ENCODE data around the gene PLXNA4.
A peak's percentile ranks its signal among the peaks of the same experiment; 100 is the strongest.

Gene PLXNA4

DNA sequence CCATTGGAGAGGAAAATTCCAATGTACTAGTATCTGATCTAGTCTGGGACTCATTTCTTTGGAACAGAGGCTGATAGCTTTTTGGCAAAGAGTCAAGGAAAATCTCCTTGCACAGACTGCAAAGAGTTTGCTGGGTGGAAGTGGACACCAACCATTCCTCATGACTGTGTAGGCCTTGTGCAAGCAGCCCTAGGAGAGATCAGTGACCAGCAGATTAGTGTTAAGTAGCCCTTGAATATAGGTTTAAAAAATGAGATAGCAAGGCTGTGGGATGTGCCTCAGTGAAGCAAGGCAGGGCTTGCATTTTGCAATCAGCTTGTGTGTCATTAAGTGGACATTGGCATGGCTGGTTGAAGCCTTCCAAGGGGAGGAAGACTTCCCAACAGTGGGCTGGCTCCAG, 341.6 kb downstream of the PLXNA4 start:
- H3K9ac ChIP-seq (ENCODE audit: low read length): no peak overlapping the region
- H2BK12ac ChIP-seq (ENCODE audit: low read length): no peak overlapping the region
- H3K9me3 ChIP-seq (ENCODE audit: insufficient read depth, low read depth, low read length): no peaks in the 10 kb centered on the region
- H4K91ac ChIP-seq (ENCODE audit: low read depth, low read length): no peak overlapping the region
- H3K27ac ChIP-seq (ENCODE audit: low read depth, low read length): no peak overlapping the region
- no peak overlapping the region for H3K4me2 ChIP-seq (ENCODE audit: low read length)
- H3K18ac ChIP-seq (ENCODE audit: low read length): no peak overlapping the region
- H3K23ac ChIP-seq (ENCODE audit: low read length): no peak overlapping the region
- H3K79me2 ChIP-seq (ENCODE audit: control insufficient read depth, insufficient read depth, low read length, poor library complexity): no peaks in the 10 kb centered on the region
- no peaks in the 10 kb centered on the region for H3K79me1 ChIP-seq (ENCODE audit: low read length)
- no peak overlapping the region for H2AK5ac ChIP-seq (ENCODE audit: low read length)
- no peak overlapping the region for H3K4me3 ChIP-seq (ENCODE audit: low read depth, low read length)
- no peak overlapping the region for H4K12ac ChIP-seq (ENCODE audit: low read depth, low read length)
- DNase-seq: peak; percentile 66 to 71
- H2BK120ac ChIP-seq (ENCODE audit: insufficient read depth, low read length, poor library complexity): no peak overlapping the region
- H2AFZ ChIP-seq (ENCODE audit: insufficient read depth, low read length, poor library complexity): no peak overlapping the region
- no peak overlapping the region for H3K4ac ChIP-seq (ENCODE audit: low read depth, low read length)
- no peaks in the 10 kb centered on the region for H3K27me3 ChIP-seq (ENCODE audit: insufficient read depth, low read length)
- no peak overlapping the region for H3K14ac ChIP-seq (ENCODE audit: low read length)
- H4K8ac ChIP-seq (ENCODE audit: low read depth, low read length): no peak overlapping the region
- no peak overlapping the region for H2BK5ac ChIP-seq (ENCODE audit: low read depth, low read length, poor library complexity)
- peaks cover 3 to 5% of the 10 kb centered on the region in 2 experiments for H3K4me1 ChIP-seq (ENCODE audit: control insufficient read depth in 1 of 2, insufficient read depth in 2 of 2, low read length in 2 of 2)
- H3K36me3 ChIP-seq (ENCODE audit: control insufficient read depth in 1 of 2, insufficient read depth in 2 of 2, low read length in 2 of 2): no peaks in the 10 kb centered on the region

DNA sequence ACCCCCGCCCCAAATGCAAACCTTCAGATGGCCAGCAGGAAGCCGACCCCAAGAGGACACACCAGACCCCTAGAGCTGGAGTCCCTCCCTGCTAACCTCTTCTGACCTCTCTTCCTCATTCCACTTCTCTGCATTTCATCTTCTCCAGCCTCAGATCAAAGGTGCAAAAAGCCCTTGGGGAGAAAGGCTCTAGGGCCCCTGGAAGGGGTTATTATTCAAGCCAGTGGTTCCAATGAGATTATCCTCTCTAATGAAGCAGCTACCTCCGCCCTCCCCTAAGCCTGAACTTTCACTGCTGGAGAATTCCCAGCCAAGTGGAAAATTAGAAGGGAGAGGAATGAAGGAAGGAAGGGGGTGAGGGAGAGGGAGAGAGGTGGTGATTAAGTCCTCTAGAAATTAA, 343.9 kb downstream of the PLXNA4 start:
- Histone ChIP-seq H3K9ac (ENCODE audit: low read length) (no peak overlapping the region), H3K9me3 (ENCODE audit: insufficient read depth, low read depth, low read length) (no peaks in the 10 kb centered on the region), H3K18ac (ENCODE audit: low read length) (no peak overlapping the region), H3K4me1 (ENCODE audit: control insufficient read depth in 1 of 2, insufficient read depth in 2 of 2, low read length in 2 of 2) (peaks cover 3 to 5% of the 10 kb centered on the region in 2 experiments), H4K8ac (ENCODE audit: low read depth, low read length) (no peak overlapping the region), H2AK5ac (ENCODE audit: low read length) (no peak overlapping the region), H3K79me1 (ENCODE audit: low read length) (no peaks in the 10 kb centered on the region), H3K4ac (ENCODE audit: low read depth, low read length) (no peak overlapping the region), H3K36me3 (ENCODE audit: control insufficient read depth in 1 of 2, insufficient read depth in 2 of 2, low read length in 2 of 2) (no peaks in the 10 kb centered on the region), H3K27me3 (ENCODE audit: insufficient read depth, low read length) (no peaks in the 10 kb centered on the region), H2AFZ (ENCODE audit: insufficient read depth, low read length, poor library complexity) (no peak overlapping the region), H2BK120ac (ENCODE audit: insufficient read depth, low read length, poor library complexity) (no peak overlapping the region), H3K27ac (ENCODE audit: low read depth, low read length) (no peak overlapping the region), H2BK12ac (ENCODE audit: low read length) (no peak overlapping the region), H2BK5ac (ENCODE audit: low read depth, low read length, poor library complexity) (no peak overlapping the region), H3K23ac (ENCODE audit: low read length) (no peak overlapping the region), H3K79me2 (ENCODE audit: control insufficient read depth, insufficient read depth, low read length, poor library complexity) (no peaks in the 10 kb centered on the region), H3K4me2 (ENCODE audit: low read length) (no peak overlapping the region), H4K12ac (ENCODE audit: low read depth, low read length) (no peak overlapping the region), H4K91ac (ENCODE audit: low read depth, low read length) (no peak overlapping the region), H3K4me3 (ENCODE audit: low read depth, low read length) (no peak overlapping the region), H3K14ac (ENCODE audit: low read length) (no peak overlapping the region)
- WGBS (ENCODE audit: extremely low coverage, insufficient coverage, insufficient read length): no CpG with 5 or more reads among the region's 3 CpGs
- no peak for DNase-seq

DNA sequence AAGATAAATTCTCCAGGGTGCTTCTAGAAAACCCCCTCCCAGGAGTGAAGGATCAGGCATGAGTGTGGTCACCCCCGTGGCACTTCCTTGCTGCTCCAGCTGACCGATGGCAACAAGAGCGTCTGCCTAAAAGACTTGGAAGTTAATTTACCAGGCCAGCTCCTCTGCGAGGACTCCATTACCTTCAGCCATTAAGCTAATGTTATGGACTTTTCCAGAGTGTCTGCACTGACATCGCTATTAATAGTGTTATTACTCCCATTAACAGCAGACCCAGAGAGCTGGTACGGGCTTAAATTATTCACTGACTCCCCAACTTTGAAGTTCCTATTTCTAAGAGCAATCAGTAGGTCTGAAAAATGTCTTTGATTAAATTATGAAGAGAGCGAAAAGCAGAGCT, 345.8 kb downstream of the PLXNA4 start:
- H2BK5ac ChIP-seq (ENCODE audit: low read depth, low read length, poor library complexity): no peak overlapping the region
- H3K27ac ChIP-seq (ENCODE audit: low read depth, low read length): no peak overlapping the region
- H4K12ac ChIP-seq (ENCODE audit: low read depth, low read length): no peak overlapping the region
- no peaks in the 10 kb centered on the region for H3K79me1 ChIP-seq (ENCODE audit: low read length)
- no peaks in the 10 kb centered on the region for H3K9me3 ChIP-seq (ENCODE audit: insufficient read depth, low read depth, low read length)
- H3K23ac ChIP-seq (ENCODE audit: low read length): no peak overlapping the region
- DNase-seq: no peak
- H3K14ac ChIP-seq (ENCODE audit: low read length): no peak overlapping the region
- no peaks in the 10 kb centered on the region for H3K36me3 ChIP-seq (ENCODE audit: control insufficient read depth in 1 of 2, insufficient read depth in 2 of 2, low read length in 2 of 2)
- H3K9ac ChIP-seq (ENCODE audit: low read length): no peak overlapping the region
- H4K91ac ChIP-seq (ENCODE audit: low read depth, low read length): no peak overlapping the region
- H2BK12ac ChIP-seq (ENCODE audit: low read length): no peak overlapping the region
- H4K8ac ChIP-seq (ENCODE audit: low read depth, low read length): no peak overlapping the region
- H3K4ac ChIP-seq (ENCODE audit: low read depth, low read length): no peak overlapping the region
- H3K27me3 ChIP-seq (ENCODE audit: insufficient read depth, low read length): no peaks in the 10 kb centered on the region
- no peak overlapping the region for H2AK5ac ChIP-seq (ENCODE audit: low read length)
- WGBS (ENCODE audit: extremely low coverage, insufficient coverage, insufficient read length): no CpG with 5 or more reads among the region's 7 CpGs
- no peak overlapping the region for H3K4me3 ChIP-seq (ENCODE audit: low read depth, low read length)
- H3K4me1 ChIP-seq (ENCODE audit: control insufficient read depth in 1 of 2, insufficient read depth in 2 of 2, low read length in 2 of 2): peaks cover 3 to 5% of the 10 kb centered on the region in 2 experiments
- H3K4me2 ChIP-seq (ENCODE audit: low read length): no peak overlapping the region
- H3K79me2 ChIP-seq (ENCODE audit: control insufficient read depth, insufficient read depth, low read length, poor library complexity): no peaks in the 10 kb centered on the region
- no peak overlapping the region for H2AFZ ChIP-seq (ENCODE audit: insufficient read depth, low read length, poor library complexity)
- no peak overlapping the region for H2BK120ac ChIP-seq (ENCODE audit: insufficient read depth, low read length, poor library complexity)
- no peak overlapping the region for H3K18ac ChIP-seq (ENCODE audit: low read length)

DNA sequence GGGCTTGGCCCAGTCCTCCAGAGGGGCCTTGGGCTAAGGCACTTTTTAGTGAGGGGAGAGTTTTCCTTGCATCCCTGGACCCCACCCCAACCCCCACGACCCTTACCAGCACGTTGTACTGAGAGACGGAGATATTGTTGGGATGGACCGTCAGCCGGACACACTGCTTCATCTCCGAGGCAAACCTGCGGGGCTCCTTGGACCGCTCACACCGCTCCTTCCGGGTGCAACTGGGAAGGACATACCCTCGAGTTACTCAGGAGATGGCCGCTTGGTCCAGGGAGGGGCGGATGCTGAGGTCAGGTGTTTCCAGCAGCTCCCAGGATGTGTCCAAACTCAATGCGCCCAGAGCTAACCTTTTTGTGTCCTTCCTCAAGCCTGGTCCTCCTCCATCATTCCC, 348.0 kb downstream of the PLXNA4 start:
- no peak overlapping the region for H2BK120ac ChIP-seq (ENCODE audit: insufficient read depth, low read length, poor library complexity)
- H3K4me2 ChIP-seq (ENCODE audit: low read length): no peak overlapping the region
- H3K9ac ChIP-seq (ENCODE audit: low read length): no peak overlapping the region
- H4K12ac ChIP-seq (ENCODE audit: low read depth, low read length): no peak overlapping the region
- H2BK12ac ChIP-seq (ENCODE audit: low read length): no peak overlapping the region
- H2AFZ ChIP-seq (ENCODE audit: insufficient read depth, low read length, poor library complexity): no peak overlapping the region
- H3K18ac ChIP-seq (ENCODE audit: low read length): no peak overlapping the region
- no peak overlapping the region for H2AK5ac ChIP-seq (ENCODE audit: low read length)
- no peak overlapping the region for H3K4me3 ChIP-seq (ENCODE audit: low read depth, low read length)
- no peak for DNase-seq
- H3K23ac ChIP-seq (ENCODE audit: low read length): no peak overlapping the region
- no peaks in the 10 kb centered on the region for H3K27me3 ChIP-seq (ENCODE audit: insufficient read depth, low read length)
- no peaks in the 10 kb centered on the region for H3K79me2 ChIP-seq (ENCODE audit: control insufficient read depth, insufficient read depth, low read length, poor library complexity)
- H3K4me1 ChIP-seq (ENCODE audit: control insufficient read depth in 1 of 2, insufficient read depth in 2 of 2, low read length in 2 of 2): peaks cover 3 to 5% of the 10 kb centered on the region in 2 experiments
- H3K4ac ChIP-seq (ENCODE audit: low read depth, low read length): no peak overlapping the region
- no peak overlapping the region for H4K8ac ChIP-seq (ENCODE audit: low read depth, low read length)
- H3K9me3 ChIP-seq (ENCODE audit: insufficient read depth, low read depth, low read length): no peaks in the 10 kb centered on the region
- no CpG with 5 or more reads among the region's 14 CpGs for WGBS (ENCODE audit: extremely low coverage, insufficient coverage, insufficient read length)
- H2BK5ac ChIP-seq (ENCODE audit: low read depth, low read length, poor library complexity): no peak overlapping the region
- no peak overlapping the region for H3K14ac ChIP-seq (ENCODE audit: low read length)
- no peak overlapping the region for H4K91ac ChIP-seq (ENCODE audit: low read depth, low read length)
- no peaks in the 10 kb centered on the region for H3K36me3 ChIP-seq (ENCODE audit: control insufficient read depth in 1 of 2, insufficient read depth in 2 of 2, low read length in 2 of 2)
- H3K27ac ChIP-seq (ENCODE audit: low read depth, low read length): no peak overlapping the region
- no peaks in the 10 kb centered on the region for H3K79me1 ChIP-seq (ENCODE audit: low read length)

DNA sequence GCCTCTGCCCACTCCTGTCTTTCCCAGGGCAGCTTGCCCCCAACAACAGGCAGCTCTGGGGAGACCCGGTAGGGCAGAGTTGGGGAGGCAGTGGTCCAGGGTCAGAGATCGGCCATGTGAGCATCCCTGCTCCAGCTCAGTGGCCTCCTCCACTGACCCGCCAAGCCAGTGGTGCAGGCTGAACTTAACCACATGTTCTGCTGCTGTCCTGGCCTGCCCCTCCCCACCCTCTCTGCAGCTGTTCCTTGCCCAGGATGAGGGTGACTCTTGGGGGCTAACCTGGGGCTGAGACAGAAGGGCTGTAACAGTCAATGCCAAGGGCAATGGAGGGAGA, 349.3 kb downstream of the PLXNA4 start:
- H2AFZ ChIP-seq (ENCODE audit: insufficient read depth, low read length, poor library complexity): no peak overlapping the region
- no peak overlapping the region for H2AK5ac ChIP-seq (ENCODE audit: low read length)
- H3K9me3 ChIP-seq (ENCODE audit: insufficient read depth, low read depth, low read length): no peaks in the 10 kb centered on the region
- H3K4me1 ChIP-seq (ENCODE audit: control insufficient read depth in 1 of 2, insufficient read depth in 2 of 2, low read length in 2 of 2): no peaks in the 10 kb centered on the region
- H3K79me2 ChIP-seq (ENCODE audit: control insufficient read depth, insufficient read depth, low read length, poor library complexity): no peaks in the 10 kb centered on the region
- peak overlapping the region; percentile 30 for H3K4me3 ChIP-seq (ENCODE audit: low read depth, low read length)
- no peak overlapping the region for H4K8ac ChIP-seq (ENCODE audit: low read depth, low read length)
- no peak overlapping the region for H3K4me2 ChIP-seq (ENCODE audit: low read length)
- no peak overlapping the region for H2BK12ac ChIP-seq (ENCODE audit: low read length)
- no peak overlapping the region for H4K12ac ChIP-seq (ENCODE audit: low read depth, low read length)
- H3K36me3 ChIP-seq (ENCODE audit: control insufficient read depth in 1 of 2, insufficient read depth in 2 of 2, low read length in 2 of 2): no peaks in the 10 kb centered on the region
- H3K27me3 ChIP-seq (ENCODE audit: insufficient read depth, low read length): no peaks in the 10 kb centered on the region
- H4K91ac ChIP-seq (ENCODE audit: low read depth, low read length): no peak overlapping the region
- H3K18ac ChIP-seq (ENCODE audit: low read length): no peak overlapping the region
- H3K9ac ChIP-seq (ENCODE audit: low read length): no peak overlapping the region
- no peaks in the 10 kb centered on the region for H3K79me1 ChIP-seq (ENCODE audit: low read length)
- no peak for DNase-seq
- no CpG with 5 or more reads among the region's 3 CpGs for WGBS (ENCODE audit: extremely low coverage, insufficient coverage, insufficient read length)
- no peak overlapping the region for H2BK5ac ChIP-seq (ENCODE audit: low read depth, low read length, poor library complexity)
- H3K27ac ChIP-seq (ENCODE audit: low read depth, low read length): no peak overlapping the region
- no peak overlapping the region for H3K14ac ChIP-seq (ENCODE audit: low read length)
- H3K23ac ChIP-seq (ENCODE audit: low read length): no peak overlapping the region
- no peak overlapping the region for H2BK120ac ChIP-seq (ENCODE audit: insufficient read depth, low read length, poor library complexity)
- no peak overlapping the region for H3K4ac ChIP-seq (ENCODE audit: low read depth, low read length)

Measured in trophoblast cell (in vitro differentiated cells and primary cell).